Nephron (organoid): Measurements from ENCODE around the gene CD2AP.

ENCODE experiments used
- H3K27ac Mint-ChIP-seq, 3 experiments: 2 replicates each; pipeline ENCODE4 v1.8.0; 2020; ENCODE audit warnings: mixed read lengths in 3 of 3, mild to moderate bottlenecking in 2 of 3, moderate library complexity in 1 of 3
- H3K27me3 Mint-ChIP-seq: 2 replicates; pipeline ENCODE4 v1.8.0; 2021; ENCODE audit warnings: low read depth, mild to moderate bottlenecking, moderate library complexity, mixed read lengths
- H3K36me3 Mint-ChIP-seq: 2 replicates; pipeline ENCODE4 v1.8.0; 2020; ENCODE audit warnings: low read depth, mixed read lengths
- H3K4me1 Mint-ChIP-seq: 2 replicates; pipeline ENCODE4 v1.8.0; 2020; ENCODE audit warnings: mixed read lengths
- H3K4me3 Mint-ChIP-seq, 3 experiments: 2 replicates each; pipeline ENCODE4 v1.8.0; 2020; ENCODE audit warnings: mild to moderate bottlenecking in 3 of 3, mixed read lengths in 3 of 3, moderate library complexity in 2 of 3
- H3K9me3 Mint-ChIP-seq: 2 replicates; pipeline ENCODE4 v1.8.0; 2020; ENCODE audit warnings: mixed read lengths
- TF ChIP-seq, protein P1 (sequence below), 3 experiments: fragments of 200-600 bp; sonication (generic); IDR thresholded peaks; one replicate each; pipeline ENCODE4 v1.5.0; 2021; ENCODE audit warnings: antibody characterized with exemption in 3 of 3; ENCODE audit not compliant: unreplicated experiment in 3 of 3

The CD2AP gene

DNA sequence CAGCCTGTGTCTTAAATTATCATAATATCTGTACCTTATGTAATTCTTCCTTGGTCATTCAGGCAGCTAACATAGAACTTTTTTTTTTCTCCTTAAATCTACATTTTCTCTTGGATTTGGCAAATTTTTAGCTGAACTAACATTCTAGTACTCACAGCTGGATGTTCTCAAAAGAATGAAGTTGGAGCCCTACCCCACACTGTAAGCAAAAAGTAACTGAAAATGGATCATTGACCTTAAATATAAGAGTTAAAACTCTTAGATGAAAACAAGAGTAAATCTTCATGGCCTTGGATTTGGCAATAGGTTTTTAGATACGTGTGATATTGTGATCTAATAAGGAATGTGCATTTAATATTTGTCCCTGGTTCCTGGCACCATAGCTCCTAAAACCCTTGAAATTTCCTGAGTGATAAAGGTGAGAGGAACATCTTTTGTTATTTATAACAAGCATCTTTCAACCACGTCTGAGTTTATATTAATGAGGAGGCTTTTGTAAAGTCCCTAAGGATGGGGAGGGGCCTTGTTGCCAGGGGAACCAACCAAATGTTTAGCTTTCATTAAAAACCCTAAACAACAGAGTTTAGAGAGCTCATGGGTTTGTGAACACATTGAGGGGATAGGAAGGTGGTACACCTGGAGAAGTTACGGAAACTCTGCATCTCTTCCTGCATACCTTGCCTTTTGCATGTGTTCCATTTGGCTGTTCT is 114.7 kb downstream of the CD2AP start:
- no peaks in the 10 kb centered on the region for H3K9me3 Mint-ChIP-seq

DNA sequence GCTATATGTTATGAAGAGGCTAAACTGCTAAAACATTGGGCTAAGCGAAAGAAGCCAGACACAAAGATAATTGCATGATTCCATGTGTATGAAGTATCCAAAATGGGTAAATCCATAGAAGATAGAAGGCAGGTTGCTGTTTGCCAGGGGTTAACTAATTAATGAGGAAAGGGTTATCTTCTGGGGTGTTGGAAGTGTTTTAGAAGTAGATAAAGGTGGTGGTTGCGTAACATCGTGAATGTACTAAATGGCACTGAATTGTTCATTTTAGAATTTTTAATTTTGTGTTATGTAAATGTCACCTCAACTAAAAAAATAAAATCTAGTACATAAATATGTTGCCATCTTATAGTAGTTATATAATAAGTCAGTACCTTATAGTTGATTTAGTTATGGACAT is 116.4 kb downstream of the CD2AP start:
- Mint-ChIP-seq H3K27me3 (no peaks in the 10 kb centered on the region), H3K36me3 (peaks cover 72% of the 10 kb centered on the region), H3K4me1 (no peaks in the 10 kb centered on the region)

More for the DNA sequence above, 114.7 kb downstream of the CD2AP start:
- Mint-ChIP-seq H3K4me1 (no peaks in the 10 kb centered on the region), H3K36me3 (peaks cover 69% of the 10 kb centered on the region), H3K4me3 (no peak overlapping the region), H3K27me3 (no peaks in the 10 kb centered on the region), H3K27ac (peak overlapping the region; percentile 21 to 71 (median 69))
- TF ChIP-seq, protein P1, sequence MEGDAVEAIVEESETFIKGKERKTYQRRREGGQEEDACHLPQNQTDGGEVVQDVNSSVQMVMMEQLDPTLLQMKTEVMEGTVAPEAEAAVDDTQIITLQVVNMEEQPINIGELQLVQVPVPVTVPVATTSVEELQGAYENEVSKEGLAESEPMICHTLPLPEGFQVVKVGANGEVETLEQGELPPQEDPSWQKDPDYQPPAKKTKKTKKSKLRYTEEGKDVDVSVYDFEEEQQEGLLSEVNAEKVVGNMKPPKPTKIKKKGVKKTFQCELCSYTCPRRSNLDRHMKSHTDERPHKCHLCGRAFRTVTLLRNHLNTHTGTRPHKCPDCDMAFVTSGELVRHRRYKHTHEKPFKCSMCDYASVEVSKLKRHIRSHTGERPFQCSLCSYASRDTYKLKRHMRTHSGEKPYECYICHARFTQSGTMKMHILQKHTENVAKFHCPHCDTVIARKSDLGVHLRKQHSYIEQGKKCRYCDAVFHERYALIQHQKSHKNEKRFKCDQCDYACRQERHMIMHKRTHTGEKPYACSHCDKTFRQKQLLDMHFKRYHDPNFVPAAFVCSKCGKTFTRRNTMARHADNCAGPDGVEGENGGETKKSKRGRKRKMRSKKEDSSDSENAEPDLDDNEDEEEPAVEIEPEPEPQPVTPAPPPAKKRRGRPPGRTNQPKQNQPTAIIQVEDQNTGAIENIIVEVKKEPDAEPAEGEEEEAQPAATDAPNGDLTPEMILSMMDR (IDR thresholded peaks at IDR 0.05; ENCODE audit: unreplicated experiment in 3 of 3): no peak

DNA sequence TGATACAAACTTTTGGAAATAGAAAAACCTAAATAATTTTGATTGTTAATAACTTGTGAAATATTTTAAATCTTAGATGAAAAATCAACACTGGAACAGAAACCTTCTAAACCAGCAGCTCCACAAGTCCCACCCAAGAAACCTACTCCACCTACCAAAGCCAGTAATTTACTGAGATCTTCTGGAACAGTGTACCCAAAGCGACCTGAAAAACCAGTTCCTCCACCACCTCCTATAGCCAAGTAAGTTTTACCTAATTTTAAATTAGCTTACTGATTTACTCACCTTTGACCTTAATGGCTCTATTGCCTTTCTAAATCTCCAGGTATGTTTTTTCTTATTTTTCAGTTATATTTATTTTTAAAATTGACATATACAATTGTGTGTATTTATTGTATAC is 118.2 kb downstream of the CD2AP start:
- TF ChIP-seq, protein P1 (IDR thresholded peaks at IDR 0.05; ENCODE audit: unreplicated experiment in 3 of 3): no peak
- Mint-ChIP-seq H3K27ac (peak overlapping the region in 1 of 3 experiments; percentile 62), H3K4me1 (no peaks in the 10 kb centered on the region), H3K27me3 (no peaks in the 10 kb centered on the region), H3K36me3 (peaks cover 65% of the 10 kb centered on the region), H3K4me3 (no peak overlapping the region), H3K9me3 (no peaks in the 10 kb centered on the region)

More for the DNA sequence above, 116.4 kb downstream of the CD2AP start:
- TF ChIP-seq, protein P1 (IDR thresholded peaks at IDR 0.05; ENCODE audit: unreplicated experiment in 3 of 3): no peak
- no peak overlapping the region for H3K27ac Mint-ChIP-seq
- no peak overlapping the region for H3K4me3 Mint-ChIP-seq
- no peaks in the 10 kb centered on the region for H3K9me3 Mint-ChIP-seq

DNA sequence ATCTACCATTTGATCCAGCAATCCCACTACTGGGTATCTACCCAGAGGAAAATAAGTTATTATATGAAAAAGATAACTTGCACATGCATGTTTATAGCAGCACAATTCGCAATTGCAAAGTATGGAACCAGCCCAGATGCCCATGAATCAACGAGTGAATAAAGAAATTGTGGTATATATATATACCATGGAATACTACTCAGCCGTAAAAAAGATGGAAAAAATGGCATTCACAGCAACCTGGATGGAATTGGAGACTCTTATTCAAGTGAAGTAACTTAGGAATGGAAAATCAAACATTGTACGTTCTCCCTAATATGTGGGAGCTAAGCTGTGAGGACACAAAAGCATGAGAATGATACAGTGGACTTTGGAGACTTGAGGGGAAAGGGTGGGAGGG is 120.8 kb downstream of the CD2AP start:
- Mint-ChIP-seq H3K4me3 (no peak overlapping the region), H3K4me1 (no peaks in the 10 kb centered on the region), H3K36me3 (peaks cover 49% of the 10 kb centered on the region), H3K27me3 (no peaks in the 10 kb centered on the region), H3K27ac (no peak overlapping the region), H3K9me3 (no peaks in the 10 kb centered on the region)
- TF ChIP-seq, protein P1 (IDR thresholded peaks at IDR 0.05; ENCODE audit: unreplicated experiment in 3 of 3): no peak

DNA sequence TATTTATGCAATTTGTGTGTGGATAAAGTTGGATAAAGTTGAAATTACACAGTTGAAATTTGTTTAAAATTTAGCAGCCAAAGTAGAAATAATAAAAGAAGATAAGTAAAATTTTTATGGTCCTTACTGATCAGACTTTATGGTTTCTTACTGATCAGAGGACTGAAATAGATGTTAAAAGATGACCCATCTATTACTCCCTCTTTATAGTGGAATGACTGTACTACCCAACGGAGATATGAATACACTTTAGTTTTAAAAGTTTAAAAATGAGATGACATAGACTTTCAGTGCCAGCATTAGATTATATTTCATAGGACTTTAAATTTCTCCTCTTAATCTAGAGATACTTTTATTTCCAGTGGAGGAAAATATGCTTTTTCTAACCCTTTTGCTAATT is 121.9 kb downstream of the CD2AP start:
- Mint-ChIP-seq H3K36me3 (peaks cover 41% of the 10 kb centered on the region), H3K9me3 (no peaks in the 10 kb centered on the region), H3K27me3 (no peaks in the 10 kb centered on the region), H3K4me1 (no peaks in the 10 kb centered on the region), H3K27ac (no peak overlapping the region), H3K4me3 (no peak overlapping the region)
- TF ChIP-seq, protein P1 (IDR thresholded peaks at IDR 0.05; ENCODE audit: unreplicated experiment in 3 of 3): no peak

DNA sequence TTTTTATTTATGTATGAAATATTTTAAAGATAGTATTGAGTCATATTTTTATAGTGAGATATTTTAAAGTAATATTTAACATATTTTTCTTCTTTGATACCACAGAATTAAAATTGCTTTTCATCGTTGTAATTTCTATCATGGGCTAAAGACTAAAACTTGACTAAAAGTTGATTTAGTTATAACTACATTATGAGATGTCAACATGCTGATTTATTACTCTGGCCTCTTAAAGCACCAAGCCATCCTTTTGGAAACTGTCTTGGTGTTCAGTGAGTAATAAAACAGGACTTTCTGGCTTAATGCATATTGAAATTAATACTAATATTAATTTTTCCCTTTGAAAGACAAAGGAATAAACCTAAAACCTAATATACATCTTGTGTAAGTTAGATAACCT is 125.6 kb downstream of the CD2AP start:
- no peaks in the 10 kb centered on the region for H3K9me3 Mint-ChIP-seq
- H3K4me3 Mint-ChIP-seq: no peak overlapping the region
- H3K27me3 Mint-ChIP-seq: no peaks in the 10 kb centered on the region
- H3K4me1 Mint-ChIP-seq: no peaks in the 10 kb centered on the region
- no peak overlapping the region for H3K27ac Mint-ChIP-seq
- peaks cover 40% of the 10 kb centered on the region for H3K36me3 Mint-ChIP-seq
- TF ChIP-seq, protein P1 (IDR thresholded peaks at IDR 0.05; ENCODE audit: unreplicated experiment in 3 of 3): no peak
